ENCODE data around the gene ZBTB17.

DNA sequence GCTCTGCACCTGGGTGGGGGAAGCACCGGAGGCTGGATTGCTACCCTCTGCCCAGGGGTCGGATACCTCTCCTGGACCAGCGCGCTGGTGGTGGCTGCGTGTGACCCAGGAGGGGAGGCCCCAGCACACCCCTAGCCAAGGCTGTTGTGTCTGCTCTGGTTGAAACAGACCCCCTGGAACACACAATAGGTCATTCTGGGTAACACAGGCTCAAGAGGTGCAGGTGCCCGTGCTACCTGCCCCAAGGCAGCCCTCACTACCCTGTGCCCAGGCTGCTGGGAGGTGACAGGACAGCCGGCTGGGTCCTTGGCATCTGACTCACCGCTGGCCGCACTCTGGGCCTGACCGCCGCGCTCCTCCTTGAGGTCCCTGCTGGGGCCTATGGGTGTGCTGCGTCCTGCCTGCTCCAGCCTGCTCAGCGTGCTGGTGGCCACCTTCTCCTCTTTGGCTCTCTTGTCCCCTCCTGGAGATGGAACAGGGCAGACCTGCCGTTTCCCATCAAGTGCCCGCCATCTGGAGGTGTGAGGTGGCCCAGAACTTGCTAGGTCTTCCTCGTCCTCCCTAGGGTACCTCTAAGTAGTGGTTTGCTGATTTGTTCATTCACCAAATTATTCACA, 30.0 kb downstream of the ZBTB17 start:
- TF ChIP-seq, protein P1, sequence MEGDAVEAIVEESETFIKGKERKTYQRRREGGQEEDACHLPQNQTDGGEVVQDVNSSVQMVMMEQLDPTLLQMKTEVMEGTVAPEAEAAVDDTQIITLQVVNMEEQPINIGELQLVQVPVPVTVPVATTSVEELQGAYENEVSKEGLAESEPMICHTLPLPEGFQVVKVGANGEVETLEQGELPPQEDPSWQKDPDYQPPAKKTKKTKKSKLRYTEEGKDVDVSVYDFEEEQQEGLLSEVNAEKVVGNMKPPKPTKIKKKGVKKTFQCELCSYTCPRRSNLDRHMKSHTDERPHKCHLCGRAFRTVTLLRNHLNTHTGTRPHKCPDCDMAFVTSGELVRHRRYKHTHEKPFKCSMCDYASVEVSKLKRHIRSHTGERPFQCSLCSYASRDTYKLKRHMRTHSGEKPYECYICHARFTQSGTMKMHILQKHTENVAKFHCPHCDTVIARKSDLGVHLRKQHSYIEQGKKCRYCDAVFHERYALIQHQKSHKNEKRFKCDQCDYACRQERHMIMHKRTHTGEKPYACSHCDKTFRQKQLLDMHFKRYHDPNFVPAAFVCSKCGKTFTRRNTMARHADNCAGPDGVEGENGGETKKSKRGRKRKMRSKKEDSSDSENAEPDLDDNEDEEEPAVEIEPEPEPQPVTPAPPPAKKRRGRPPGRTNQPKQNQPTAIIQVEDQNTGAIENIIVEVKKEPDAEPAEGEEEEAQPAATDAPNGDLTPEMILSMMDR (IDR thresholded peaks at IDR 0.05), result no peak
- peak in 1 of 2 donors; percentile 45 for TF ChIP-seq POLR2A (IDR thresholded peaks at IDR 0.05)
